K562 (cell line): Measurements from ENCODE around the gene LPAR5.

ENCODE experiments used
- GATA2 ChIP-seq: sonication (generic); formaldehyde crosslinking; IDR thresholded peaks from 2 replicates; pipeline ENCODE4 v1.4.0; 2020; ENCODE audit warnings: mild to moderate bottlenecking, missing genetic modification reagents
- SMARCB1 ChIP-seq: IDR thresholded peaks from 2 replicates; pipeline ENCODE4 v1.6.1; 2011; ENCODE audit warnings: improper control_type of control experiment, low read depth; ENCODE audit not compliant: insufficient read length
- TRIM25 ChIP-seq: fragments of 450-650 bp; IDR thresholded peaks from 2 replicates; pipeline ENCODE4 v1.7.0; 2016; ENCODE audit warnings: borderline replicate concordance

DNA sequence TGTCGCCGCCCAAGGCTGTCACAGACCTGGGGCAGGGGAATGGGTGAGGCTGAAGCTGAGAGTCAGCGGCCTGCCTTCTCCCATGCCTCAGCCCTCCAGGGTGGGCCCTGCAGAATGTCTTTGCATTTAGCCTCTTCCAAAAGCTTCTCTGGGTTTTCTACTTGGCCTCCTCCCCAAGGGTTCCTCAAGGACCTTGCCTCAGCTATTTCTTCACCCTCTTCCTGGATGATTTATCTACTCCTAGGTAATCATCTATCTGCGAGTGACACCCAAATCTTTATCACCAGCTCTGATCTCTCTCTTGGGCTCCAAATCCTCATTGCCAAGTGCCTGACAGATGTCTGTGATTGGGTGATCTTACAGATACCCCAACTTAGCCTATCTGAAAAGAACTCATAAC is 4.7 kb upstream of the LPAR5 start:
- TF ChIP-seq GATA2 (CRISPR knock-in tag) (no peak), SMARCB1 (no peak), TRIM25 (no peak)
